ENCODE measurements around the gene ACYP1. TPM values are rescaled to one million over a fixed set of nuclear protein-coding genes. Genes with fewer than 3 reads are reported as not detected.

The ACYP1 gene
- total RNA-seq, 1 donor from 2014 or later: 15.3 TPM

- Histone ChIP-seq H3K9me3 (no peaks in the 10 kb centered on the region), H3K4me3 (no peak overlapping the region), H3K4me1 (no peaks in the 10 kb centered on the region), H3K27me3 (no peaks in the 10 kb centered on the region), H3K36me3 (peaks cover 97% of the 10 kb centered on the region), H3K27ac (no peak overlapping the region)
- intact Hi-C loops (cut with DNase I): no loop called here
- DNase-seq: no peak
- TF ChIP-seq, protein P1, sequence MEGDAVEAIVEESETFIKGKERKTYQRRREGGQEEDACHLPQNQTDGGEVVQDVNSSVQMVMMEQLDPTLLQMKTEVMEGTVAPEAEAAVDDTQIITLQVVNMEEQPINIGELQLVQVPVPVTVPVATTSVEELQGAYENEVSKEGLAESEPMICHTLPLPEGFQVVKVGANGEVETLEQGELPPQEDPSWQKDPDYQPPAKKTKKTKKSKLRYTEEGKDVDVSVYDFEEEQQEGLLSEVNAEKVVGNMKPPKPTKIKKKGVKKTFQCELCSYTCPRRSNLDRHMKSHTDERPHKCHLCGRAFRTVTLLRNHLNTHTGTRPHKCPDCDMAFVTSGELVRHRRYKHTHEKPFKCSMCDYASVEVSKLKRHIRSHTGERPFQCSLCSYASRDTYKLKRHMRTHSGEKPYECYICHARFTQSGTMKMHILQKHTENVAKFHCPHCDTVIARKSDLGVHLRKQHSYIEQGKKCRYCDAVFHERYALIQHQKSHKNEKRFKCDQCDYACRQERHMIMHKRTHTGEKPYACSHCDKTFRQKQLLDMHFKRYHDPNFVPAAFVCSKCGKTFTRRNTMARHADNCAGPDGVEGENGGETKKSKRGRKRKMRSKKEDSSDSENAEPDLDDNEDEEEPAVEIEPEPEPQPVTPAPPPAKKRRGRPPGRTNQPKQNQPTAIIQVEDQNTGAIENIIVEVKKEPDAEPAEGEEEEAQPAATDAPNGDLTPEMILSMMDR (IDR thresholded peaks at IDR 0.05): no peak
- ATAC-seq: no peak
These were observed 34.4 kb upstream of the ACYP1 start for GRCh38 chr14:75098212-75098611.

GRCh38 chr14:75096959-75097358, 33.1 kb upstream of the ACYP1 start:
- Histone ChIP-seq H3K4me1 (no peaks in the 10 kb centered on the region), H3K4me3 (no peak overlapping the region), H3K27ac (no peak overlapping the region), H3K36me3 (peaks cover 99% of the 10 kb centered on the region), H3K27me3 (no peaks in the 10 kb centered on the region), H3K9me3 (no peaks in the 10 kb centered on the region)
- ATAC-seq (no peak), DNase-seq (no peak)
- intact Hi-C loops (cut with DNase I): no loop called here
- TF ChIP-seq, protein P1 (IDR thresholded peaks at IDR 0.05): no peak

DNA sequence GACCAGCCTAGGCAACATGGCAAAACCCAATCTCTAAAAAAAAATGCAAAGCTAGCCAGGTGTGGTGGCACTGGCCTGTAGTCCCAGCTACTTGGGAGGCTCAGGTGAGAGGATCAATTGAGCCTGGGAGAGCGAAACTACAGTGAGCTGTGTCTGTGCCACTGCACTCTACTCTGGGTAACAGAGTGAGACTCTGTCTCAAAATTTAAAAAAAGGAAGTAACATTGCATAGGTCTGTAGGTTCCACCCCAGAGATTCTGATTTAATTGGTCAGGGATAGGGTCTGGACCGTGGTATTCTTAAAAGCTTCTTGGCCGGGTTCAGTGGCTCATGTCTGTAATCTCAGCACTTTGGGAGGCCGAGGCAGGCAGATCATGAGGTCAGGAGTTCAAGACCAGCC, 31.9 kb upstream of the ACYP1 start:
- ATAC-seq: no peak
- Histone ChIP-seq H3K4me1 (no peaks in the 10 kb centered on the region), H3K4me3 (no peak overlapping the region), H3K27ac (no peak overlapping the region), H3K36me3 (peaks cover 99% of the 10 kb centered on the region), H3K27me3 (no peaks in the 10 kb centered on the region), H3K9me3 (no peaks in the 10 kb centered on the region)
- TF ChIP-seq, protein P1 (IDR thresholded peaks at IDR 0.05): no peak
- no peak for DNase-seq
- intact Hi-C loops (cut with DNase I): no loop called here

DNA sequence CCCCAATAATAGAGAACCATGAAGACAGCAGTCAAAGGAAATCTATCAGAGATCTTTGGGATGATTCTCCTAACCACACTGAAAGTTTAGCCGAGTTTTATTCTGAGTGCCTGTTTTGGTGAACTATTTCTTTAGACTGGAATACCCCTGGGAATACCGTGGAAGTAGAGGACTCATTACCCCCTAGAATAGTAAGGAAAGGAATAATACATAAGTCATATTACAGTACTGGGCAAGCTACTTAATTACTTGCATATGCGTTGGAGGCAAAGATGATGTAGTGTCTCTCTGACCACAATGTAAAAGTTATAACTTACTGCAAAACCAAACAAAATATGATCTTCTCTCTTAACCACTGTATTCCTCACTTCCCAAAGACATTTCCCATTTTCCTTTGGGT, 31.1 kb upstream of the ACYP1 start:
- TF ChIP-seq, protein P1 (IDR thresholded peaks at IDR 0.05): no peak
- intact Hi-C loops (cut with DNase I): no loop called here
- Histone ChIP-seq H3K9me3 (no peaks in the 10 kb centered on the region), H3K27ac (no peak overlapping the region), H3K4me3 (no peak overlapping the region), H3K27me3 (no peaks in the 10 kb centered on the region), H3K36me3 (peaks cover 99% of the 10 kb centered on the region), H3K4me1 (no peaks in the 10 kb centered on the region)
- DNase-seq (no peak), ATAC-seq (no peak)

DNA sequence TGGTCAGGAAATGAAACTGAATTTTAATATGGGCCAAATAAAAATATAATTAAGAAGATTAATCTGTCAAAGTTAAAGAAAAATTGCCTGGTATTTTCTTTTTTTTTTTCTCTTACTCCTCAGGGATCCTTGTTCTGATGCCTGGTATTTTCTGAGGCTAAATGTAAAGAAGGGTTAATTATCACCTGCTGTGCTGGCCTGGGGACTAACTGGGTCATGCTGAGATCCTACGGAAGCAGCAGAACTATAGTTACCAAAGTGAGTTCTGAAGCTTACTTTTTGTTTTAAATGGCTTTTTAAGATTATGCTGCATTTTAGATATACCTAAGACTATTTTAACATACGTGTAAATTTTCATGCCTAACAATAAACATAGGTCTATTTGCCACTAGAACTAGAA, 28.9 kb upstream of the ACYP1 start:
- Histone ChIP-seq H3K27me3 (no peaks in the 10 kb centered on the region), H3K36me3 (peaks cover 86% of the 10 kb centered on the region), H3K4me1 (no peaks in the 10 kb centered on the region), H3K4me3 (no peak overlapping the region), H3K27ac (no peak overlapping the region), H3K9me3 (no peaks in the 10 kb centered on the region)
- no peak for DNase-seq
- TF ChIP-seq, protein P1 (IDR thresholded peaks at IDR 0.05): no peak
- intact Hi-C loops (cut with DNase I): no loop called here
- no peak for ATAC-seq

DNA sequence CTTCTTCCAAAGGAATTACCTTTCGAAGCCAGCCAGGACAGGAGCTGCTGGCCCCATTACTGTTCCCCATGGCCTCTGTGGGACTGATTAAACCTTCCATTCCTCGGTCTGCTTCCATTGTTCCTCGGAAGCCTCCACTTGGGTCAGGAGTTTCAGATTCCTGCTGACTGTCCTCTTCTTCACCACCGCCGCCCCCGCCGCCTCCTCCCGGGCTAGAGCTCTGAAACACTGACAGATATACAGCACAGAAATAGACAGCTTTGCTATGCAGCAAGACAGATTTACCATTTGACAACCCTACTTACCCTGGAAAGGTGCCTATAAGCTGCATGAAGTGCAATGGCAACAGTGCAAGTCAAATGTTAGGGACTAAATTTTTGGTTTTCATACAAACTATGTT, 27.4 kb upstream of the ACYP1 start:
- no peaks in the 10 kb centered on the region for H3K27me3 ChIP-seq
- no peaks in the 10 kb centered on the region for H3K9me3 ChIP-seq
- no peak overlapping the region for H3K4me3 ChIP-seq
- intact Hi-C loops (cut with DNase I): no loop called here
- TF ChIP-seq, protein P1 (IDR thresholded peaks at IDR 0.05): no peak
- DNase-seq: no peak
- peaks cover 86% of the 10 kb centered on the region for H3K36me3 ChIP-seq
- H3K27ac ChIP-seq: no peak overlapping the region
- ATAC-seq: no peak
- no peaks in the 10 kb centered on the region for H3K4me1 ChIP-seq

Measured in upper lobe of right lung (tissue), 1 donor.